Left cardiac atrium (tissue), 4 donors: ENCODE measurements around the gene HIBADH. TPM values are rescaled to one million over a fixed set of nuclear protein-coding genes. Genes with fewer than 3 reads are reported as not detected.
"Not testable (repeated sequence)": the region's sequence is repeated elsewhere in the genome, so short reads cannot be mapped to it uniquely, and the experiment has no call there.

Experiments used
- ATAC-seq, 2 donors: fragments of 200-7000 bp; cut with Tn5 transposase; one replicate each; pipeline ENCODE4 v1.9.1; 2020; ENCODE audit warnings: mild to moderate bottlenecking in 2 of 2, moderate library complexity in 2 of 2
- DNase-seq: peaks from one replicate; pipeline ENCODE4 v3.0.0-alpha.2; 2020
- intact Hi-C, 2 donors: fragments of 100-400 bp; cut with DNase I; formaldehyde crosslinking; loops; one replicate each; pipeline versions ENCODE4 v1.14.1 to v1.15.1; 2022 to 2023
- total RNA-seq, 2 donors: library from RNA; stranded (reverse); fragmentation: NEBNext Ultra II Directional; extraction: Animal tissue kit (Norgen Biotek cat#: 25700); gene quantifications; one replicate each; pipeline ENCODE4 v1.2.1, GENCODE V29; 2021
- donor health status: DM: no; HTN: yes; CAD: no.
- donor health status: DM: no; HTN: yes; CAD: no; lungs with severe emphysema.
- donor health status: DM: yes; HTN: yes; CAD: no.
- donor health status: Dilated cardiomyopathy.

Gene HIBADH
- total RNA-seq, 2 donors from 2014 or later = 52.4 to 68.1 TPM

GRCh38 chr7:27685893-27686292, 23.2 kb upstream of the HIBADH start:
- intact Hi-C loops = no loop called here
- ATAC-seq (no peak), DNase-seq (no peak)

GRCh38 chr7:27685209-27685608, 22.5 kb upstream of the HIBADH start:
- intact Hi-C loops = no loop called here
- DNase-seq = no peak
- no peak for ATAC-seq

GRCh38 chr7:27684491-27684890, 21.8 kb upstream of the HIBADH start:
- ATAC-seq = no peak
- intact Hi-C loops = no loop called here
- no peak for DNase-seq

- intact Hi-C loops = no loop called here
- ATAC-seq (no peak), DNase-seq (no peak)
Observed at GRCh38 chr7:27680610-27681009, 17.9 kb upstream of the HIBADH start.

- ATAC-seq = peak in 1 of 2 donors; percentile 21
- intact Hi-C loops = no loop called here
- no peak for DNase-seq
Observed at GRCh38 chr7:27678617-27679260, 16.1 kb upstream of the HIBADH start.

GRCh38 chr7:27677912-27678612, 15.4 kb upstream of the HIBADH start:
- intact Hi-C loops = no loop called here
- DNase-seq = peak; percentile 21
- ATAC-seq = peak; percentile 41 to 97

- intact Hi-C loops, ATAC-seq, DNase-seq: not testable (repeated sequence)
Observed at GRCh38 chr7:27674126-27674525, 11.4 kb upstream of the HIBADH start.

DNA sequence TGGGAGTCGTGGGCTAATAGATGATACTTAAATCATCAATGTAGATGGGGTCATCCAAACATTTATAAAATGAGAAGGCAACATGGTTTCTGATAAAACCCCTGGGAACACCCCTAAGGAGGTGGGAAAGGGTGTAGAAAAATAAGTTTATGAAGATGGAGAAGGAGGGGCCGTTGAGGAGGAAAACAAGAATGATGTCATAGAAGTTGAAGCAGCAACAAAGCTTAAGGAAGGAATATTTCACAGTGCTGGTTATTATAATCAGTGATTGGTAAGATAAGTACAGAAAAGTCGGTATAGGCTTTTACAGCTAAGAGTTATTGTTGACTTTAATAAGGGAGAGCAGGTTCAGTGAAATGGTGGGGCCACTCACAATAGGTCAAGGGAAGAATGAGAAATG, 9.0 kb upstream of the HIBADH start:
- intact Hi-C loops = no loop called here
- ATAC-seq = no peak

DNA sequence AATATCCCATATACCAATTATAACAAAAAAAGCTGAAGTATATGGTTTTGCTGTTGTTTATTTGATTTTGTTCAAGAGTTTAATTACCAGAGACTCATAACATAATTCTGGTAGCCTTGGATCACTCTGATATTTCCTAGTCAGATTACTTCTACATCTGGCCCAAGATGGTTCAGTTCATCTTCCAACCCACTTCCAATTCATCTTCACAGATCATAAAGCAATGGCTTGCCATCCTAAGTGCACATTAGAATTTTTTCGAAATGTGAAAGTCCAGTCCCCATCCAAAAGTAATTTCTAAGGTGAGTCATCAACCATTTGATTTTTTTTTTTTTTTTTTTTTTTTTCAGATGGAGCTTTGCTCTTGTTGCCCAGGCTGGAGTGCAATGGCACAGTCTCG, 8.0 kb upstream of the HIBADH start:
- DNase-seq (no peak), ATAC-seq (no peak)
- intact Hi-C loops = no loop called here

More for the DNA sequence above, 9.0 kb upstream of the HIBADH start:
- no peak for DNase-seq

DNA sequence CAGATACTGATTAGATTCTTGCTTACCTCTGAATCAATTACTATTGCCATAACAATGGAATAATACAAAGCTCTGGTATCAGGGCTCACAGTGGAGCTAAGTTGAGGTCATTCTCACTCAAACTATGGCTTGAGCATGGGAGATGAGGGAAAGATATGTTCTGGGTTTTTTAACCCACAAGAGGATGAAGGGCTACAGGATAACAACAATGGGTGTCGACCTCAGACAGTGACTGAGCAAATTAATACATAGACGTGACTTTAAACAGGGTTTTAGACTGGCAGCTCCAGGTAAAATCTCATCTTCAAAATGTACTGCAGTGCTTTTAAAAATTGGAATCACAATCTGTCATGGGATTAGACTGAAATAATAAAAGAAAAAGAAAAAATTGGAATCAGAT, 7.5 kb upstream of the HIBADH start:
- ATAC-seq (no peak), DNase-seq (no peak)
- intact Hi-C loops = no loop called here

GRCh38 chr7:27665531-27665930, 2.8 kb upstream of the HIBADH start:
- ATAC-seq = no peak
- intact Hi-C loops = loop anchor here (10.0 kb wide), 2 partner anchors 69 to 349 kb away; no protein-coding TSS in a partner anchor
- DNase-seq = no peak

DNA sequence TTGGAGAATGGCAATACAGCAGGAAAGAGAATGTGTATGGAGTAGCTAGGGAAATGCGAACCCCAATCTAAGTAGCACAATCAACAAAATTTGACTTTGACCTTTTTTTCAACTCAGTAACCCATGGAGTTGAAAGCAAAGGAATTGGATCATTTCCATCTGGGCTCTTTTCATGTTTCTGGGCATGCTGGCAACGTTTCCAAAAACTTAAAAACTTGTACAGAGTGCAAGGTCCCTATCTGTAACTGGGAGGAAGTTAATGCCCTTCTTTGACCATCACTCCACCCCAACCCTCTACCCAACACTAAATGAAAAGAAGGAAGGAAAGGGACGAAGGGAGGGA, 1.3 kb upstream of the HIBADH start:
- no peak for ATAC-seq
- intact Hi-C loops = loop anchor here (5.0 to 10.0 kb wide), 3 partner anchors 71 to 351 kb away; no protein-coding TSS in a partner anchor

DNA sequence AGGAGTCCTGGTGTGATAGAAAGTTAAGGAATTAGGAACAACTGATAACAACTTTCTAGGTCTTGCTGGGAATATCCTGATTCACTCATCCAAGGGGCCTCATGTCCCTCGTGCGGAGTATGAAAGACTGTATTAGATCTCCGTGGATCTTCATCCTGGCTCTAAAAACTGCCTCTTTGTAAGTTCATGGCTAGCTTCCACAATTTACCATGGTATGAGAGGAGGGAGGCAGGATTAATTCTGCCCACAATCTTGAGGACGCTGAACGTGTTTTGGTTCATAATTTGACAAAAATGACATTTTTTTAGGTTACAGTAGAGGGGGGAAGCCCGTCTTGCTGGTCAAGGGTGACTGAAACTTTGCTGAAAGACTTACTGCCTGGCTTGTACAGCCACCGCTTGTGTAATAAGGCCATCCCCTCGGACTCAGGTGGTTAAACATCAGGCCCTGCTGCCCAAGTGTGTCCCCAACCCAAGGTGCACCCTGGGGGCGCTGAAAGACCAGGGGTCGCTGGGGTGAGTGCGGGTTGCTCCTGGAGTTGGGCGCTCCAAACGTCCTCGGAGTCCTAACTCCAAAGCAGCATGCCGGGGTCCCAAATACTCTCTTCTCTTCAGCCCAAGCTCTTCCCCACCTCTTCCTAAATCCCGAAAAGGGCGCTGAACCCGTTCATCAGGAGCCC, 733 bp downstream of the HIBADH start:
- intact Hi-C loops = loop anchor here (5.0 to 10.0 kb wide), 3 partner anchors 73 to 353 kb away; no protein-coding TSS in a partner anchor
- DNase-seq (peak; percentile 35), ATAC-seq (peak in 1 of 2 donors; percentile 3)

More for the DNA sequence above, 1.3 kb upstream of the HIBADH start:
- no peak for DNase-seq

DNA sequence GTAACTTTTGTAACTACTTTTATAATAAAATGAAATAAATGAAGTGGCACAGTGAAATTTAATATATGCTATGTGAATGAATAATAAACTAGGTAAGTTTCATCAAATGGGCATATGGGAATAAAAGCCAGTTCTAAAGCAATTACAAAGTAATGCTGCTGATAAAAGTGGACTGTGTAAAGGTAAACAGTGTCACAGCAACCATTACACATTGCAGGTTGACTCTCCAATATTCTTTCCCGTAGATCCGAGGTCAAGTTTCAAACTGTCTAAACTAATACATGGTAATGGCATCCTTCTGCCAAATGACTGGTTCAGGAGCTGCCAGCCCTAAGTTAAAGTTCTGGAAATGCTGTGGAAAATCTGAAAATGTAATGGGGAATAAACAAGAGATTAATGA, 6.0 kb downstream of the HIBADH start:
- DNase-seq (no peak), ATAC-seq (no peak)
- intact Hi-C loops = no loop called here

DNA sequence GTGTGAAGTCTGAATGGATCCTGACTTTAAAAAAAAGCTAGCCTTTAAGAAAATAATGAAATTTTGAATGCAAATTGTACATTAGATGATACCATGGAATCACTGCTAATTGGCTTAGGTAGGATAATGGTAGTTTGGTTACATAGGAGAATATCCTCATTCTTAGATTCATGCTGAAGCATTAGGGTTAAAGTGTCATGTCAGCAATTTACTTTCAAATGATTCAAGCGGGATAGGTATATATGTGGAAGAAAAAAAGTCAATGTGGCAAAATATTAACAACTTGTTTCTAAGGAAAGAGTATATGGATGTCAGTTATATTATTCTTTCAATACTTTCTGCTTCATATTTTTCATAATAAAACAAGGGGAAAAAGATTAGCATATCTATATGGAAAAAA, 7.5 kb downstream of the HIBADH start:
- ATAC-seq (no peak), DNase-seq (no peak)
- intact Hi-C loops = no loop called here

- intact Hi-C loops = no loop called here
- no peak for DNase-seq
- no peak for ATAC-seq
Observed at GRCh38 chr7:27652518-27652917, 10.2 kb downstream of the HIBADH start.

- no peak for DNase-seq
- intact Hi-C loops = no loop called here
Observed at GRCh38 chr7:27651702-27652101, 11.0 kb downstream of the HIBADH start.

DNA sequence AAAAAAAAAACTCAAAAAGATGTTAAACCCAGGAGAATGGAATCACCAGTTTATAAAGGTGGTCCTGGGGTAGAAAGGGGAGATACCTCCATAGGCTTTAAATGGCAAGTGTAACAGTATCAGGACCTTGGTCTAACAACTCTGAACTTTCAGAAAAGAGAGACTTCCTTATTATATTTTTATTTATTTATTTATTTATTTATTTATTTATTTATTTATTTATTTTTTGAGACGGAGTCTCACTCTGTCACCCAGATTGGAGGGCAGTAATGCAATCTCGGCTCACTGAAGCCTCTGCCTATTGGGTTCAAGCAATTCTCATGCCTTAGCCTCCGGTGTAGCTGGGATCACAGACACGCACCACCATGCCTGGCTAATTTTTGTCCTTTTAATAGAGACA, 12.4 kb downstream of the HIBADH start:
- intact Hi-C loops = no loop called here
- DNase-seq (no peak), ATAC-seq (no peak)

More at GRCh38 chr7:27651702-27652101, 11.0 kb downstream of the HIBADH start:
- no peak for ATAC-seq

DNA sequence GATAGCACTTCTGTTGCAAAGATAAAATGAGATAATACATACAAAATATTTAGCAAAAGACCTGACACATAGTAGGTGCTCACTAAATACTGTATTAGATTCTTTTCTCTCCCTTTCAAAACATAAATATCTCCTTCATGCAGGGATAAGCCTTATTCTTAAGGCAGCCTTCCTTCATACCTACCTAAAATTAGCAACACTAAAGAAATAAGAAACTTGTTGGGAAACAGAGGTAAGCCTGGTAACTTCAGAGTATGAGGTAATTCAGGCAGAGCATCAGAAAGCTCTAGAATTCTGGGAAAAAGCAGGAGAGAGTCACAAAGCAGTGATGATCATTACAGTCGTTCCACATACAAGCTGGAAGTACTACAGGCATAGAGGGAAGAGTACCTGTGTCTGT, 15.2 kb downstream of the HIBADH start:
- no peak for DNase-seq
- ATAC-seq = no peak
- intact Hi-C loops = no loop called here

GRCh38 chr7:27647046-27647445, 15.6 kb downstream of the HIBADH start:
- intact Hi-C loops = no loop called here
- ATAC-seq = no peak

More at GRCh38 chr7:27647046-27647445, 15.6 kb downstream of the HIBADH start:
- DNase-seq = no peak
